Psoas muscle (tissue), 8 donors: Measurements from ENCODE around the gene RBM20. TPM values are rescaled to one million over a fixed set of nuclear protein-coding genes. Genes with fewer than 3 reads are reported as not detected.

Source experiments
- ATAC-seq, 4 donors: fragments of 200-7000 bp; cut with Tn5 transposase; one replicate each; pipeline ENCODE4 v1.9.1; 2020; ENCODE audit warnings: moderate library complexity in 3 of 4, mild to moderate bottlenecking in 2 of 4
- DNase-seq, 2 donors: peaks; one replicate each; pipeline ENCODE4 v3.0.0-alpha.2; 2020
- H3K27ac ChIP-seq: fragments of 200-600 bp; one replicate; pipeline ENCODE4 v1.8.0; 2022
- H3K27me3 ChIP-seq, 3 donors: fragments of 200-600 bp in 1 of 3; one replicate each; pipeline versions ENCODE4 v1.6.1 to v1.8.0; 2013 to 2022; ENCODE audit warnings: low read length in 2 of 3, mild to moderate bottlenecking in 2 of 3, moderate library complexity in 1 of 3; ENCODE audit not compliant: insufficient read depth in 3 of 3
- H3K36me3 ChIP-seq, 2 donors: fragments of 200-600 bp in 1 of 2; one replicate each; pipeline versions ENCODE4 v1.6.1 to v1.8.0; 2013 to 2022; ENCODE audit warnings: low read depth in 1 of 2, mild to moderate bottlenecking in 1 of 2, moderate library complexity in 1 of 2; ENCODE audit not compliant: insufficient read depth in 1 of 2
- H3K4me1 ChIP-seq: fragments of 200-600 bp; one replicate; pipeline ENCODE4 v1.8.0; 2022
- H3K4me3 ChIP-seq: fragments of 200-600 bp; one replicate; pipeline ENCODE4 v1.8.0; 2022; ENCODE audit warnings: mild to moderate bottlenecking
- H3K9me3 ChIP-seq: fragments of 200-600 bp; one replicate; pipeline ENCODE4 v1.8.0; 2022
- WGBS, 3 donors: extraction: QIAGEN DNeasy Blood & Tissue Kit; methylation state at CpG; one replicate each; pipeline versions ENCODE4 v1.1.6 to v1.1.7; 2013; 5-methylcytosine and 5-hydroxymethylcytosine counted together
- intact Hi-C, 2 donors: fragments of 100-400 bp; cut with DNase I; formaldehyde crosslinking; loops; one replicate each; pipeline versions ENCODE4 v1.11.0 to v1.14.2; 2022
- polyA plus RNA-seq, 3 donors: library from polyadenylated mRNA; stranded (reverse); fragments of 200-250 nt; gene quantifications; one replicate each; pipeline ENCODE4 v1.2.3, GENCODE V29; 2013
- total RNA-seq, 4 donors: library from RNA; stranded (reverse); fragmentation: NEBNext Ultra II Directional in 2 of 4; extraction: Animal tissue kit (Norgen Biotek cat#: 25700) in 2 of 4; gene quantifications; one replicate each; pipeline versions ENCODE4 v1.2.1 to v1.2.4, GENCODE V29; 2021 to 2023
- TF ChIP-seq, protein P1 (sequence below): fragments of 200-600 bp; IDR thresholded peaks from one replicate; pipeline ENCODE4 v1.8.0; 2022; ENCODE audit warnings: antibody characterized with exemption
- donor health status: healthy with polysubstance abuse.
- donor health status: DM: no; HTN: no; CAD: no; lungs with moderate emphysema.
- donor health status: Bipolar disorder and iron deficiency.
- donor health status: healthy.
- donor health status: DM: yes; HTN: yes; CAD: no.
- donor health status: DM: no; HTN: no; CAD: no.
- donor health status: DM: no; HTN: no; CAD: no.
- donor health status: DM: yes; HTN: yes; CAD: no.

The RBM20 gene
- total and polyA plus RNA-seq, 7 donors, result 1.6 to 48.8 (median 14.2) TPM

DNA sequence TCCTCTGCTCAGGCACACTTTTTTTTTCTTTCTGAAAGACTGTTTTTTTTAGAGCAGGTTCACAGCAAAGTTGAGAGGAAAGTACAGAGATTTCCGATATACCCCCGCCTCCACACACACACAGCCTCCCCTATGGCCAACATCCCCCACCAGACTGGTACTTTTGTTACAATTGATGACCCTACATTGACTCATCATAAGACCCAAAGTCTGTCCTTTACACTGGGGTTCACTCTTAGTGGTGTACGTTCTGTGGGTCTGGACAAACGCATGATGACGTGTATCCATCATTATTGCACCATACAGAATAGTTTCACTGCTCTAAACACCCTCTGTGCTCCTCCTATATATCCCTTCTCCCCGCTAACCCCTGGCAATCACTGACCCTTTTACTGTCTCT lies 107.7 kb downstream of the RBM20 start:
- ATAC-seq (no peak), DNase-seq (no peak)
- H3K9me3 ChIP-seq, result peaks cover 8% of the 10 kb centered on the region
- TF ChIP-seq, protein P1, sequence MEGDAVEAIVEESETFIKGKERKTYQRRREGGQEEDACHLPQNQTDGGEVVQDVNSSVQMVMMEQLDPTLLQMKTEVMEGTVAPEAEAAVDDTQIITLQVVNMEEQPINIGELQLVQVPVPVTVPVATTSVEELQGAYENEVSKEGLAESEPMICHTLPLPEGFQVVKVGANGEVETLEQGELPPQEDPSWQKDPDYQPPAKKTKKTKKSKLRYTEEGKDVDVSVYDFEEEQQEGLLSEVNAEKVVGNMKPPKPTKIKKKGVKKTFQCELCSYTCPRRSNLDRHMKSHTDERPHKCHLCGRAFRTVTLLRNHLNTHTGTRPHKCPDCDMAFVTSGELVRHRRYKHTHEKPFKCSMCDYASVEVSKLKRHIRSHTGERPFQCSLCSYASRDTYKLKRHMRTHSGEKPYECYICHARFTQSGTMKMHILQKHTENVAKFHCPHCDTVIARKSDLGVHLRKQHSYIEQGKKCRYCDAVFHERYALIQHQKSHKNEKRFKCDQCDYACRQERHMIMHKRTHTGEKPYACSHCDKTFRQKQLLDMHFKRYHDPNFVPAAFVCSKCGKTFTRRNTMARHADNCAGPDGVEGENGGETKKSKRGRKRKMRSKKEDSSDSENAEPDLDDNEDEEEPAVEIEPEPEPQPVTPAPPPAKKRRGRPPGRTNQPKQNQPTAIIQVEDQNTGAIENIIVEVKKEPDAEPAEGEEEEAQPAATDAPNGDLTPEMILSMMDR, result no peak
- WGBS, 3 donors, result 62 to 64% (median 63%) methylated on average over 6 of the region's 6 CpGs
- H3K4me3 ChIP-seq, result no peak overlapping the region
- intact Hi-C loops, result loop anchor here in 1 of 2 donors (5.0 kb wide), 1 partner anchor 140 kb away; no protein-coding TSS in a partner anchor
- no peaks in the 10 kb centered on the region for H3K36me3 ChIP-seq
- H3K4me1 ChIP-seq, result peaks cover 13% of the 10 kb centered on the region
- H3K27me3 ChIP-seq, result no peaks in the 10 kb centered on the region
- H3K27ac ChIP-seq, result no peak overlapping the region

DNA sequence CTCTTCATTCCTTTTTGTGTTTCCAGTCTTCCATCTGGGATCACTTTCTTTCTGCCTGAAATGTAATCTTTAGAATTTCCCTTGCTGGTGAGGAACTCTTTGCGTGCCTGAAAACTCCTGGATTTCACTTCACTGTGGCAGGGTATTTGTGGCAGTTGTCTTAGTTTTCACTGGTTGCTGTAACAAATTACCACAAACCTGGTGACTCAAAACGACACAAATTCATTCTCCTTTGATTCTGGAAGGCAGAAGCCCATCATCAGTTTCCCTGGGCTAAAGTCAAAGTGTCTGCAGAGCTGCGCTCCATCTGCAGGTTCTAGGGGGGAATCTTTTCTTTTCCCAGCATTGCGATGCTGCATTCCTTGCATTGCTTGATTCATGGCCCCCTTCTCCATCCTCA lies 109.3 kb downstream of the RBM20 start:
- peaks cover 27% of the 10 kb centered on the region for H3K4me1 ChIP-seq
- TF ChIP-seq, protein P1, result no peak
- H3K27me3 ChIP-seq, result no peaks in the 10 kb centered on the region
- no peak for DNase-seq
- 79 to 89% (median 89%) methylated on average over 4 of the region's 4 CpGs for WGBS, 3 donors
- H3K4me3 ChIP-seq, result no peak overlapping the region
- ATAC-seq, result no peak
- H3K36me3 ChIP-seq, result no peaks in the 10 kb centered on the region
- intact Hi-C loops, result loop anchor here in 1 of 2 donors (5.0 kb wide), 1 partner anchor 139 kb away; no protein-coding TSS in a partner anchor
- H3K27ac ChIP-seq, result no peak overlapping the region
- H3K9me3 ChIP-seq, result peaks cover 8% of the 10 kb centered on the region

DNA sequence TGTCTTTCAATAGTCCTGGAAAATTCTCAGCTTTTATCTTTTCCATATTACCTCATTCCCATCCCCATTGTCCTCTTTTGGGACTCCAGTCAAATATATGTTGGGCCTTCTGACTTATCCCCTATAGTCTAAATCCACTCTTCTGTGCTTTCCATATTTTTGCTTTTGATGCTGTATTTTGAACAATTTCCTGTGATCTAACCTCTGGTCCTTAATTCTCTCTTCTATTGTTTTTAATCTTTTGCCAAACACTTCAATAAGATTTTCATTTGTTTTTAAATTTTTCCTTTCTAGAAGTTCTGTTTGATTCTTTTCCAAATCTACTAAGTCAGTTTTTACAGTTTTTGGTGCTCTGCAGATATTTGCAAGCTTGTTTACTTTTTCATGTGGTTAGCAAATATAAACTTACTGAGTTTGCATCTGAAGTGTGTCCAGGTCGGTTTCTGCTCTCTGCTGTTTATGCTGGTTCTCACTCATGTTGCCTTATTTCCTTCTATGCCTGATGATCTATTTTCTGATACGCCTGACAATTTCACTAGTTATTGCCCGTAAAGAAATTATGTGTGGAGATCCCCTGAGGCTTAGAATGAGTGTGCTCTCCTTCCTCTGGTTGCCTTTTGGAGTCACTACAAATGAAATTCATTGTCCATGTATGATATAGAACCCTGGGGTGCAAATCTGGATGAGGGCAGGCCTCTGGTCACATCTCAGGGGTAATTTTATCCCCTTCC lies 110.4 kb downstream of the RBM20 start:
- WGBS, 3 donors, result 85 to 92% (median 89%) methylated on average over 3 of the region's 3 CpGs
- DNase-seq (no peak), ATAC-seq (no peak)
- TF ChIP-seq, protein P1, result no peak
- H3K27me3 ChIP-seq, result no peaks in the 10 kb centered on the region
- no peaks in the 10 kb centered on the region for H3K36me3 ChIP-seq
- H3K4me1 ChIP-seq, result peaks cover 38% of the 10 kb centered on the region
- peak overlapping the region; percentile 71 for H3K27ac ChIP-seq
- peaks cover under 1% of the 10 kb centered on the region for H3K9me3 ChIP-seq
- H3K4me3 ChIP-seq, result no peak overlapping the region
- intact Hi-C loops, result loop anchor here in 1 of 2 donors (5.0 kb wide), 1 partner anchor 138 kb away; no protein-coding TSS in a partner anchor

GRCh38 chr10:110755781-110756180 lies 111.6 kb downstream of the RBM20 start:
- ATAC-seq (peak; percentile 74 to 93 (median 92)), DNase-seq (peak in 1 of 2 donors; percentile 76)
- Histone ChIP-seq H3K4me1 (peaks cover 44% of the 10 kb centered on the region), H3K36me3 (no peaks in the 10 kb centered on the region), H3K27me3 (no peaks in the 10 kb centered on the region), H3K27ac (peak overlapping the region; percentile 71), H3K9me3 (no peaks in the 10 kb centered on the region), H3K4me3 (no peak overlapping the region)
- WGBS, 3 donors, result 25 to 47% (median 28%) methylated on average over 6 of the region's 6 CpGs
- intact Hi-C loops, result no loop called here
- TF ChIP-seq, protein P1, result no peak
